ENCODE measurements around the gene UBQLN4.

The UBQLN4 gene

DNA sequence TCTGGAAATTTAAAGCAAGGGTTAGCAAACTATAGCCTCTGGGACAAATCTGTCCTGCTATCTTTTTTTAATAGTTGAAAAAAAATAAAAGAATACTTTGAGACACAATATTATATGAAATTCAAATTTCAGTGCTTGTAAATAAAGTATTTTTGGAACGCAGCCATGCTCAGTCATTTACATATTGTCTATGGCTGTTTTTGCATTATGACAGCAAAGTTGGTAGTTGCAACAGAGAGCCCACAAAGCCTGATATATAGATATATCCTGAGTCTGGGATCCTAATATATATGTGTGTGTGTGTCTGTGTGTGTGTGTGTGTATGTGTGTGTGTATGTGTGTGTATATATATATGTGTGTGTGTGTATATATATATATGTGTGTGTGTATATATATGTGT lies 53.6 kb downstream of the UBQLN4 start:
- TF ChIP-seq REST (IDR thresholded peaks at IDR 0.05; ENCODE audit: low read depth) (no peak), CREB1 (IDR thresholded peaks at IDR 0.05; ENCODE audit: low read depth) (no peak), RAD21 (IDR thresholded peaks at IDR 0.05; ENCODE audit: low read depth) (no peak), EP300 (IDR thresholded peaks at IDR 0.05; ENCODE audit: borderline replicate concordance) (no peak), USF1 (IDR thresholded peaks at IDR 0.05) (no peak)

DNA sequence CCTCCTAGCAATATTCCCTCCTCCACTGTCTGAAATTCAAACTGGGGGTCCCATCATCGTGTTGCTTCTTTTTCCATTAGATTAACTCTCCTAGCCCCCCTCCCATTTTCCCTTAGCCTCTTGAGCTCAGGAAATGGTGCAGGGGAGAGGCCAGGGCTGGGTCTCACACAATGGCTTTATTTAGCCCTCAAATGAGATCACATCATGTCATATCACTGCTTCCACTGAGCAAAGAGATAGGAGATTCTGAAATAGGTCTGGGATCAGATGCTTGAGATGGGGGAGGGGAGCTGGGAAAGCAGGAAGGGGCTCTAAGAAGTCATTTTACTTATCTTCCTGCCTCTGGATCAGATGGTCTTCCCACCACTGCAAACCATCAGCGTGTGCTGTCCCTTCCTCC lies 57.4 kb downstream of the UBQLN4 start:
- no peak for TF ChIP-seq REST (IDR thresholded peaks at IDR 0.05; ENCODE audit: low read depth)
- no peak for TF ChIP-seq YY1 (IDR thresholded peaks at IDR 0.05; ENCODE audit: low read depth)
- no peak for TF ChIP-seq RAD21 (IDR thresholded peaks at IDR 0.05; ENCODE audit: low read depth)
- no peak for TF ChIP-seq EGR1 (IDR thresholded peaks at IDR 0.05)
- TF ChIP-seq, protein P1, sequence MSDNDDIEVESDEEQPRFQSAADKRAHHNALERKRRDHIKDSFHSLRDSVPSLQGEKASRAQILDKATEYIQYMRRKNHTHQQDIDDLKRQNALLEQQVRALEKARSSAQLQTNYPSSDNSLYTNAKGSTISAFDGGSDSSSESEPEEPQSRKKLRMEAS (IDR thresholded peaks at IDR 0.05) = no peak
- no peak for TF ChIP-seq TEAD4 (IDR thresholded peaks at IDR 0.05)
- TF ChIP-seq TAF1 (IDR thresholded peaks at IDR 0.05; ENCODE audit: low read depth) = no peak
- no peak for TF ChIP-seq USF1 (IDR thresholded peaks at IDR 0.05)
- TF ChIP-seq CREB1 (IDR thresholded peaks at IDR 0.05; ENCODE audit: low read depth) = no peak
- no peak for TF ChIP-seq FOXM1 (IDR thresholded peaks at IDR 0.05; ENCODE audit: borderline replicate concordance, low read depth)
- TF ChIP-seq NFIC (IDR thresholded peaks at IDR 0.05) = no peak
- TF ChIP-seq TCF12 (IDR thresholded peaks at IDR 0.05; ENCODE audit: low read depth) = no peak
- no peak for TF ChIP-seq EP300 (IDR thresholded peaks at IDR 0.05; ENCODE audit: borderline replicate concordance)
- TF ChIP-seq ZBTB7A (IDR thresholded peaks at IDR 0.05; ENCODE audit: low read depth) = no peak
- no peak for TF ChIP-seq CEBPB (IDR thresholded peaks at IDR 0.05)

DNA sequence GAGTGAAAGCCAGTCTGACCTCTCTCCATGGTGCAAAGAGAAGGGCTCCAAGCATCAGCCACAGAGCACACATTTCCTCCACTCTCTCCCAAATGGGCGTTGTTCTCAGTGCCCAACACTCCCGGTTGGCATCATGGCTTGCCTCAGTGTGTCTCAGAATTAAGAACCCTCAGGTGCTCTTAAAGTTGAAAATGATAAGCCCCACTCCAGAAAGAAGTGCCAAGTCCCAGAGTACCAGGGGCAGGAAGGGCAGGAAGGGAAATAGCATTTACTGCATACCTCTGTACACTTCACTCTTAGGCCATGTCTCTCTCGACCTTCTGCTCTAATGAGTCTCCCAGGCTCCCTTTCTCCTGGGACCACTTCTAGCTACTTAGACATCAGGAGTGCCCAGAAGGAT lies 60.0 kb downstream of the UBQLN4 start:
- TF ChIP-seq ZBTB7A (IDR thresholded peaks at IDR 0.05; ENCODE audit: low read depth) = no peak

DNA sequence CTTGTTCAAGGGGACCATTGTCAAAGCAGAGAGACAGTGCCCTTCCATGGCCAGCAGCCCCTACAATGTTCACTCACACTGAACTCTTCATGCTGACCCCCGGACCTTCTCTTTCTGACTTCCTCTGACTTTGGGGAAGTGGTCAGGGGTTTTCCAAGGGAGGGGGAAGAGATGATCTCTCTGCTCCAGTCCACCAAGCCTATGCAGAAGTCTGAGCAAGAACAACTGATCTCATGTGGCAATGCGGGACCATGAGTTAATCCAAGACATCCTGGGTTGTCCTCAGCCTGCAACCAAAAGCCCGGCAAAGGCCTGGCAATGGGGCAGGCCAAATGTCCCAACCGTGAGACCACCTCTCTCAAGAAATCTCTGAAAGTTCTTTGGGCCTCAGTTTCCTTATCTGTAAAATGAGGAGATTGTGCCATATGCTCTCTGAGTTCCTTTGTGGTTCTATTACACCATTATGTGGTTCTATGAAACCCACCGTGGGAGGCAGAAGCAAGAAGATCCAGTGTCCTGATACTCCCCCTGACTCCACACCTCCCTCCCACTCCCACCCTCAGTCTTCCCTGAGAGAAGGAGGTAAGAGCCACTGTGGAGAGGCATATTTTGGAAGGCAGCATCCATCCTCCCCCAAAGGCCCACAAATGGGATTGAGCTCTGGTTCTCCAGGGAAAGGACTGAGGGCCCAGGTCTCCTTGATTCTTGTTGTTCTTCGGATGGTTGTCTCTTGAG lies 63.4 kb downstream of the UBQLN4 start:
- TF ChIP-seq EP300 (IDR thresholded peaks at IDR 0.05; ENCODE audit: borderline replicate concordance) (no peak), CEBPB (IDR thresholded peaks at IDR 0.05) (no peak), NFIC (IDR thresholded peaks at IDR 0.05) (no peak), REST (IDR thresholded peaks at IDR 0.05; ENCODE audit: low read depth) (no peak), TAF1 (IDR thresholded peaks at IDR 0.05; ENCODE audit: low read depth) (no peak), YY1 (IDR thresholded peaks at IDR 0.05; ENCODE audit: low read depth) (no peak), TCF12 (IDR thresholded peaks at IDR 0.05; ENCODE audit: low read depth) (no peak), CREB1 (IDR thresholded peaks at IDR 0.05; ENCODE audit: low read depth) (no peak), FOXM1 (IDR thresholded peaks at IDR 0.05; ENCODE audit: borderline replicate concordance, low read depth) (no peak), USF1 (IDR thresholded peaks at IDR 0.05) (no peak), RAD21 (IDR thresholded peaks at IDR 0.05; ENCODE audit: low read depth) (no peak), EGR1 (IDR thresholded peaks at IDR 0.05) (no peak)

Measured in Ishikawa (cell line).